ENCODE results near the gene NOM1. TPM values are rescaled to one million over a fixed set of nuclear protein-coding genes. Genes with fewer than 3 reads are reported as not detected.
"Not testable (repeated sequence)": the region's sequence is repeated elsewhere in the genome, so short reads cannot be mapped to it uniquely, and the experiment has no call there.

The NOM1 gene
- polyA plus RNA-seq, 3 donors, result 4.2 to 11.6 (median 7.9) TPM

GRCh38 chr7:156932006-156932405, 17.5 kb upstream of the NOM1 start:
- WGBS, 3 donors, result 6 to 13% (median 12%) methylated on average over 7 of the region's 7 CpGs

GRCh38 chr7:156935250-156935649, 14.3 kb upstream of the NOM1 start:
- WGBS, 3 donors, result 83 to 87% (median 85%) methylated on average over 7 of the region's 7 CpGs
- no peak overlapping the region for H3K27ac ChIP-seq (ENCODE audit: low read depth, low read length)

More at GRCh38 chr7:156932006-156932405, 17.5 kb upstream of the NOM1 start:
- no peak overlapping the region for H3K27ac ChIP-seq (ENCODE audit: low read depth, low read length)

- 85 to 94% (median 94%) methylated on average over 3 of the region's 3 CpGs for WGBS, 3 donors
- H3K27ac ChIP-seq (ENCODE audit: low read depth, low read length), result not testable (repeated sequence)
Measured at GRCh38 chr7:156936766-156937165, 12.7 kb upstream of the NOM1 start.

DNA sequence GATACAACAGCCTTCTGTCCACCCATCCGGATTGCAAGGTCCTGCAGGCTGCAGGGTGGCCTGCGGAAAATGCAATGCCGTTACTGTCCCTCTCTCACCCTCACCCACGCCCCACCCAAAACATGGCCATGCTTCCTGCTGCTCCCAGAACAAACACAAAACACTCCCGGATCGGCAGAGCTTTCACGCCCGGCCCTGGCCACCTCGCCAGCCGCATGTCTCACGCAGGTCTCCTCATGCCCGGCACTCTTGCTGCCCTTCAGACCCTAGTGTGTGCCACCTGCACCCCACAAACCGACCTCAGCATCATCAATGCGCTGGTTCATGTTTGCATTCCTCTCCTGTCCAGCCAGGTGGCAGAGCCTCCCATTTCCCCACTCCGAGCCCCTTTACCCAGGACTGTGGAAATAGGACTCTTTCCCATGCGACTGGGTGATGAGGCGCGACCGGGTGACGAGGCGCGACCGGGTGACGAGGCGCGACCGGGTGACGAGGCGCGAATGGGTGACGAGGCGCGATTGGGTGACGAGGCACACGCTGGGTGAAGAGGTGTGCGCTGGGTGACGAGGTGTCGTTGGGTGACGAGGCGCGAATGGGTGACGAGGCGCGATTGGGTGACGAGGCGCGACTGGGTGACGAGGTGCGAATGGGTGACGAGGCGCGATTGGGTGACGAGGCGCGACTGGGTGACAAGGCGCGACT, 8.9 kb upstream of the NOM1 start:
- 94 to 97% (median 96%) methylated on average over 55 to 57 of the region's 57 CpGs for WGBS, 3 donors

GRCh38 chr7:156941393-156942182, 7.9 kb upstream of the NOM1 start:
- WGBS, 3 donors, result 96 to 98% (median 97%) methylated on average over 83 to 92 of the region's 92 CpGs
- H3K27ac ChIP-seq (ENCODE audit: low read depth, low read length), result no peak overlapping the region

More for the DNA sequence above, 8.9 kb upstream of the NOM1 start:
- H3K27ac ChIP-seq (ENCODE audit: low read depth, low read length), result no peak overlapping the region

- WGBS, 3 donors, result 25 to 45% (median 40%) methylated on average over 19 to 24 of the region's 24 CpGs
- no peak overlapping the region for H3K27ac ChIP-seq (ENCODE audit: low read depth, low read length)
Measured at GRCh38 chr7:156942708-156943090, 6.8 kb upstream of the NOM1 start.

DNA sequence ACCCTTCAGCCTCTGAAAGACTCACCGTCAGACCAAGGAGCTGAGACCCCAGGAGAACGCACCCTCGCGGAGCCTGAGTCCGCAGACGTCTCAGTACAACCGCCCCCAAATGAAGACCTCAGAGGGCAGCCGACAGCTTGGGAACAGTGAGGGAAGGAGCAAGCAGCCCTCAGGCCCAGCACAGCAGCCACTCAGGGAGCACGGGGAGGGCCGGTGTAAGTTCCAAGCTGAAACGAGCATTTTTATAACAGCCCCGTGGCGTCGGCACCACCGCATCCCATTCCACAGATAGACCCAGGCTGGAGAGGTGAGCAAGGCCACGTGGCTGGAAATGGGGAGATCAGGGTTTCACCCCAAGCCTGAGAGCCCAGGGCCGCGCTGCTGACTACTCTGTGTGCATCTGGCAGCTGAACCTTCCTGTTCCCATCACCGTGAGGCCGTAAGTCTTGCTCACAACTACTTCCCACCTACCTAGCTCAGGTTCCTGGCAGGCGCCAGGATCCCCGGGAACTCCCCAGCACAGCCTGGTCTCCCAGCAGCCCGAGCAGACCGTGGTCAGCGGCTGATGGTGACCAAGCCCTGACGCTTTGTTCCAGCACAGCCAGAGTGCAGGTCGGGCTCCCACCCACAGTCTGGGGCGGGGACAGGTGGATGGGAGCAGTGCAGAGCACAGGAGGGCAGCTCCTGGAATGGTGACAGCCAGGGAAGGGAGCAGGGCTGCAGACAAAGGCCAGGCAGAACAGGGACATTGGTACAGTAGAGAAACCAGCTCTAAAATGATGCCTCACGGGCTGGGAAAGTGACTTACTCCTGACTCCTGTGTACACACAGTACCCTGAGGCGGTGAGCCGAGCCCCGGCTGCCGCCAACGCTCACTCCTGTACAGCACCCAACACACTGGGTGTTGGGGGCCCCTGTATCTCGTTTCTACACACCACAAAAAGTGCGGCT, 6.1 kb upstream of the NOM1 start:
- 32 to 46% (median 33%) methylated on average over 36 of the region's 36 CpGs for WGBS, 3 donors
- H3K27ac ChIP-seq (ENCODE audit: low read depth, low read length), result no peak overlapping the region

DNA sequence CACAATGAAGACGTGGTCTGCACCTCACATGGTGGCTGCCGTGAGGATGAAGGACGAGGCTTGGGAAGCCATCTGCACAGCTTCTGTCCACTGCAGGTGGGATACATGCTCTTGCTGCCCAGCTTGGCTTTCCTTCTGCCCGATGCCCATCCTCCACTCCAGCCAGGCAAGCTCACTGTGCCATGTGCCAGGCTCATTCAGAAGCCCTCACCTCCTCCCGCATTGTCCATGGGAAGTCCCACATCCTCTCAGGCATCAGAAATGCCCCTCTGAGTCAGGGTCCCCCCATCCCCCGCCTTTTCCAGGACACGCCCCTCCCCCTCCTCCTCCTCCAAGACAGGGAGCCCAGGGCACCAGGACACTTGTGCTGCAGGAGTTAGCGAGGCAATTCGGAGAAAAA, 4.6 kb upstream of the NOM1 start:
- WGBS, 3 donors, result 53 to 65% (median 62%) methylated on average over 9 of the region's 9 CpGs
- no peak overlapping the region for H3K27ac ChIP-seq (ENCODE audit: low read depth, low read length)

- 30 to 68% (median 68%) methylated on average over 11 to 12 of the region's 12 CpGs for WGBS, 3 donors
- H3K27ac ChIP-seq (ENCODE audit: low read depth, low read length), result no peak overlapping the region
Measured at GRCh38 chr7:156947120-156947843, 2.2 kb upstream of the NOM1 start.

GRCh38 chr7:156948361-156948760, 1.2 kb upstream of the NOM1 start:
- no peak overlapping the region for H3K27ac ChIP-seq (ENCODE audit: low read depth, low read length)
- 86 to 91% (median 90%) methylated on average over 12 of the region's 12 CpGs for WGBS, 3 donors

DNA sequence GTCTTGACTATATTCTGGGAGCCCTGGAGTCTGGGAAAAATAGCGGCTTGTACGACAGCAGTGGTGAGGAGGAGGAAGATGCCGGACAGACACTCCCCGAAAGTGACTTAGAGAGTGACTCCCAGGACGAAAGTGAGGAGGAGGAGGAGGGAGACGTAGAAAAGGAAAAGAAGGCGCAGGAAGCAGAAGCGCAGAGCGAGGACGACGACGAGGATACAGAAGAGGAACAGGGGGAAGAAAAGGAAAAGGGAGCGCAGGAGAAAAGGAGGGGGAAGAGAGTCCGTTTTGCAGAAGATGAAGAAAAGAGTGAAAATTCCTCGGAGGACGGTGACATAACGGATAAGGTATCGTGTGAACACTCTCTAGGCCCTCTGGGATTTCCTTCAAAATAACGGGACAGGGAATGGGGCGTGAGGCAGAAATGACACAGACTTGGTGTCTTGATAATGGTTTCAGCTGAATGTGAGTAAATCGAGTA, 908 bp downstream of the NOM1 start:
- no peak overlapping the region for H3K27ac ChIP-seq (ENCODE audit: low read depth, low read length)
- 1 to 2% (median 1%) methylated on average over 21 of the region's 21 CpGs for WGBS, 3 donors

DNA sequence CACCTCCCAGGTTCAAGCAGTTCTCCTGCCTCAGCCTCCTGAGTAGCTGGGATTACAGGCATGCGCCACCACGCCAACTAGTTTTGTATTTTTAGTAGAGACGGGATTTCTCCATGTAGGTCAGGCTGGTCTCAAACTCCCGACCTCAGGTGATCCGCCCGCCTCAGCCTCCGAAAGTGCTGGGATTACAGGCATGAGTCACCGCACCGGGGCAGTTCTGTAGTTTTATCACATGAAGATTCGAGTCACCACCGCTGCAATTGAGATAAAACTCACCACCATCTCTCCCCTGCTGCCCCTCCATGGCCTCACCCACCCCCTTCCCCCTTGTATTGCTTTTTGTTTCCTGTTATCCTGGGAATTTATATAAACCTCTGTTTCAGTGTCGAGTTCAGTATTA, 3.7 kb downstream of the NOM1 start:
- WGBS, 3 donors, result 71 to 85% (median 84%) methylated on average over 8 to 12 of the region's 12 CpGs
- not testable (repeated sequence) for H3K27ac ChIP-seq (ENCODE audit: low read depth, low read length)

DNA sequence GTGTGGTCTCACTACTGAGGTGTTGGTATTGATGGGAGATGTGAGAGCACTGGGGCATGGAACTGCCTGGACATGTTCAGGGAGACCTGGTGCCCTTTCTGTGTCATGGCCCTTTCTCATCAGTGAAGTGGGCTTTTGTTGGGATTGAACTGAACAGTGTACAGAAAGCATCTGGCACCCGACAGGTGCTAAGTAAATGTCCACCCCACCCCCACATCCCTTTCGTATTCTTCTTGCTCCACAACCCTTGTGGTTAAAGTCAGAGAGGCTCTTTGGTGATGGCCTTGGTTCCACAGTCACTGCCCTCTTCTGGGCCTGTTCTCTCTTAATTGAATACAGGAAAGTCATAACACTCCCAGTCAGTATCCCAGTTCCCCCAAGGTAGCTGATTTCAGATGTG, 5.4 kb downstream of the NOM1 start:
- WGBS, 3 donors, result 79 to 89% (median 82%) methylated on average over 2 of the region's 2 CpGs

GRCh38 chr7:156956727-156957126, 7.2 kb downstream of the NOM1 start:
- H3K27ac ChIP-seq (ENCODE audit: low read depth, low read length), result no peak overlapping the region
- 76 to 93% (median 85%) methylated on average over 2 of the region's 2 CpGs for WGBS, 3 donors

More for the DNA sequence above, 5.4 kb downstream of the NOM1 start:
- H3K27ac ChIP-seq (ENCODE audit: low read depth, low read length), result no peak overlapping the region

DNA sequence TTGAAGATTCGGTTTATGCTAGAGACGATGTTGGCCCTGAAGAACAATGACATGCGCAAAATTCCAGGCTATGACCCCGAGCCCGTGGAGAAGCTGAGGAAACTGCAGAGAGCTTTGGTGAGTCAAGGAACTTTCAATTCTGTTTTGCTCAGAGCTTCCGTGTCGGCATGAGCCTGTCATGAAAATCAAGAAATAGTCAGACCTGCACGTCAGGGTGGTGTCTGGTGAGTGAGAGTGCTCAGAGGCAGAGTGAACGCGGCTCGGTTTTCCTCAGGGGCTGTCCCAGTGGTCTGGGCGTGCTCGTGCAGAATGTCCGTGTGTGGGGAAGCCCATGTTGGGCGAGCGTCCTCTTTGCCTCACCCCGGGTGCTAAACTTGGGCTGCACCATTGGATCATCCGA, 12.6 kb downstream of the NOM1 start:
- H3K27ac ChIP-seq (ENCODE audit: low read depth, low read length), result no peak overlapping the region
- WGBS, 3 donors, result 94 to 96% (median 96%) methylated on average over 18 of the region's 18 CpGs

- WGBS, 3 donors, result 95 to 97% (median 97%) methylated on average over 16 of the region's 16 CpGs
- no peak overlapping the region for H3K27ac ChIP-seq (ENCODE audit: low read depth, low read length)
Measured at GRCh38 chr7:156962897-156963296, 13.4 kb downstream of the NOM1 start.

DNA sequence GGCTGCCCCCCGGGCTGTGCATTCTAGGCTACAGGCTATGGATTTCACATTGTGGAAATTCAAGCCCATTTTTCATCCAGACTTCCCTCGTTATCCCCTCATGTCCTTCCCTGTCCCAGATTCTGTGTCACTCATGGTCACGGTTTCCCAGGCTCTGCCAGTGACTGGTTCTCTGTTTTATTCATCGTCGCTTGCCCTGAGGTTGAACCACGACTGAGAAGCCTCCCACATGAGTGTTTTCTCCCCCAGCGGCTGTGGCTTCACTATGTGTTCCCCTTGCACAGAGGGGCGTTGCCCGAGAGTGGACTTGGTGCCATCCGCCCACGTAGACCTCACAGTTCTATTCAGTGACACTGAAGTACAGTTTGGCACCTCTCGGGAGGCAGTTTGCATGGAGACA, 14.0 kb downstream of the NOM1 start:
- WGBS, 3 donors, result 87 to 91% (median 90%) methylated on average over 12 of the region's 12 CpGs

GRCh38 chr7:156964971-156965370, 15.5 kb downstream of the NOM1 start:
- no peak overlapping the region for H3K27ac ChIP-seq (ENCODE audit: low read depth, low read length)
- 94 to 96% (median 96%) methylated on average over 11 of the region's 11 CpGs for WGBS, 3 donors

More for the DNA sequence above, 14.0 kb downstream of the NOM1 start:
- no peak overlapping the region for H3K27ac ChIP-seq (ENCODE audit: low read depth, low read length)

All from adipose tissue (tissue), 3 donors.